HG03432 (cell line): Measurements from ENCODE around the gene PAK1IP1.
A peak's percentile ranks its signal among the peaks of the same experiment; 100 is the strongest.
"Not testable (repeated sequence)": the region's sequence is repeated elsewhere in the genome, so short reads cannot be mapped to it uniquely, and the experiment has no call there.

Source experiments
- ATAC-seq: cut with Tn5 transposase; IDR thresholded peaks from one replicate; pipeline ENCODE4 v1.9.1; 2021; ENCODE audit warnings: mild to moderate bottlenecking, moderate library complexity; ENCODE audit not compliant: unreplicated experiment

The PAK1IP1 gene

GRCh38 chr6:10690651-10691445 lies 3.9 kb upstream of the PAK1IP1 start:
- no peak for ATAC-seq

GRCh38 chr6:10692965-10693538 lies 1.7 kb upstream of the PAK1IP1 start:
- no peak for ATAC-seq

- no peak for ATAC-seq
These were observed 400 bp downstream of the PAK1IP1 start for GRCh38 chr6:10695086-10695657.

GRCh38 chr6:10696655-10697054 lies 1.9 kb downstream of the PAK1IP1 start:
- no peak for ATAC-seq

GRCh38 chr6:10713962-10714361 lies 19.2 kb downstream of the PAK1IP1 start:
- ATAC-seq = no peak

- no peak for ATAC-seq
These were observed 24.7 kb downstream of the PAK1IP1 start for GRCh38 chr6:10719296-10719963.

GRCh38 chr6:10719964-10720264 lies 25.1 kb downstream of the PAK1IP1 start:
- no peak for ATAC-seq

- peak; percentile 21 for ATAC-seq
These were observed 25.6 kb downstream of the PAK1IP1 start for GRCh38 chr6:10720265-10720959.

GRCh38 chr6:10720960-10721849 lies 26.4 kb downstream of the PAK1IP1 start:
- not testable (repeated sequence) for ATAC-seq

GRCh38 chr6:10721850-10722569 lies 27.2 kb downstream of the PAK1IP1 start:
- ATAC-seq = no peak

- no peak for ATAC-seq
These were observed 27.7 kb downstream of the PAK1IP1 start for GRCh38 chr6:10722570-10722819.

GRCh38 chr6:10722820-10723566 lies 28.2 kb downstream of the PAK1IP1 start, which contains the start of gene TMEM14C:
Gene TMEM14C, plus strand, starts transcription at chr6:10723070. Its CDS starts 1,544 bp downstream, at chr6:10724614.
- ATAC-seq = peak; percentile 97

- ATAC-seq = no peak
These were observed 28.8 kb downstream of the PAK1IP1 start for GRCh38 chr6:10723567-10723881.

- no peak for ATAC-seq
These were observed 30.3 kb downstream of the PAK1IP1 start for GRCh38 chr6:10725044-10725443.

GRCh38 chr6:10725716-10726115 lies 30.9 kb downstream of the PAK1IP1 start:
- ATAC-seq = no peak

GRCh38 chr6:10730254-10730653 lies 35.5 kb downstream of the PAK1IP1 start:
- no peak for ATAC-seq

- no peak for ATAC-seq
These were observed 38.5 kb downstream of the PAK1IP1 start for GRCh38 chr6:10733151-10733715.

GRCh38 chr6:10733863-10734262 lies 39.1 kb downstream of the PAK1IP1 start:
- no peak for ATAC-seq

GRCh38 chr6:10736731-10737130 lies 42.0 kb downstream of the PAK1IP1 start:
- no peak for ATAC-seq
